BLaER1 (cell line): Measurements from ENCODE around the gene ADAP1.

Experiments
- H3K27ac ChIP-seq: shearing (Covaris generic); formaldehyde crosslinking; 2 replicates; pipeline ENCODE4 v1.8.1; 2022
- H3K27me3 ChIP-seq: shearing (Covaris generic); formaldehyde crosslinking; 2 replicates; pipeline ENCODE4 v1.8.1; 2022
- H3K36me3 ChIP-seq: shearing (Covaris generic); formaldehyde crosslinking; 2 replicates; pipeline ENCODE4 v1.8.1; 2022
- H3K4me1 ChIP-seq: shearing (Covaris generic); formaldehyde crosslinking; 2 replicates; pipeline ENCODE4 v1.8.1; 2022
- H3K4me2 ChIP-seq: shearing (Covaris generic); formaldehyde crosslinking; 2 replicates; pipeline ENCODE4 v1.8.1; 2022
- H3K4me3 ChIP-seq: shearing (Covaris generic); formaldehyde crosslinking; 2 replicates; pipeline ENCODE4 v1.8.1; 2022
- H3K9ac ChIP-seq: shearing (Covaris generic); formaldehyde crosslinking; 2 replicates; pipeline ENCODE4 v1.8.1; 2022
- H3K9me3 ChIP-seq: shearing (Covaris generic); formaldehyde crosslinking; 2 replicates; pipeline ENCODE4 v1.8.1; 2022
- H4K20me1 ChIP-seq: shearing (Covaris generic); formaldehyde crosslinking; 2 replicates; pipeline ENCODE4 v1.8.1; 2022
- Cebpa-rat ChIP-seq: shearing (Covaris generic); IDR thresholded peaks from 2 replicates; pipeline ENCODE4 v1.8.1; 2022

Gene ADAP1

DNA sequence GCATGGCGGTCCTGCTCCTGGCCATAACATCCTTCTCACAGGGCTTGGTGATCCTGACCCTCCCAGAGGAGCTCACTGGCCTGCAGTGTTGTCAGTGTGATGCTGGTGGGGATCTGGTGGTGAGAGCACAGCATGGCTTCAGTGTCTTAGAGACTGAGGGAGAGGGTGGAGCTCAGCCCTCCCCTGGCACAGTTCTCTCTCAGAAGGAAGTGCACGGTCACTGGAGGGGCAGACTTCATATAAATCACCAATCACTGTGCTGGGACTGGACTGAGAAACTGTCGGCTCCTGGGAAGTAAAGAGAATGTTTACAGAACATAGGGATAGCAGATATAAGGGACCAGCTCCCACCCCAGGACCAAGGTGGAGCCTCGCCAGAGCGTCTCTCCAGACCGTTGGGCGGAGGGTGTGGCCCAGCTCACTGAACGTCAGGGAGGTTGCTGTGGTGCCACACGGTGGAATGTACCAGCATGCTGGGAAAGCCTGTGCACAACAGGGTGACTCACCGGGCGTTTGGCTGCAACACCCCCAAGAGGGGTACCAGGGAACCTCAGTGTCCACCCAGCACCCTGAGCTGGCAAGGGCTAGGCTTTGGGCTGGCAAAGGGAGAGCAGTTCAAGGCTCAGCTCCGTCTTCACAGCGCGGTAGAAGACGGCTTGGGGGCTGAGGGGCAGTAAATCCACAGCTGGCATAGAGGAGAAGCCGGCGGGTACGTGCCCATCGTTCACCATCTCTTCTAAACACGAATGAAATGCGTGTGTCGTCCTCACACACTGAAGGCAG, 86.9 kb downstream of the ADAP1 start:
- Histone ChIP-seq H3K27ac (no peak overlapping the region), H4K20me1 (peaks cover 11% of the 10 kb centered on the region; the same call in 1 of the 2 replicates)
- no peak for TF ChIP-seq Cebpa-rat

DNA sequence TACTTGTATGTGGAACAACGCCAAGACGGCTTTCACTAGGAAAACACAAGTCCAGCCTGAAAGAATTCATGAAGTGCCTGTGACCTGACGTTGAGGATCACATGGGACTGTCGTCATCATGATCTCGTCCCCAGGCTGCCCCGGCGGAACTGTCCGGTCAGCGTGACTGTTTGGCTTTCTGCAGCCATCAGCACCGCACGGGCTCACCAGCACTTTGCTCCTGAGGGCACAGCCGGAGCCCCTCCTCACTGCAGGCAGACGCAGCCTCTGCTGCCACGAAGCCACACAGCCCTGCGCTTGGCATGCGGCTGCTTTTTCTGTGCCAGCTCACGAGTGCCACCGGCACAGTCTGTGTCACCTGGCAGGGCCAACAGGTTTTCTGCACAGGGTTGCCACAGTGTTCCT, 87.5 kb downstream of the ADAP1 start:
- Histone ChIP-seq H3K27ac (no peak overlapping the region), H3K9ac (no peak overlapping the region), H3K9me3 (no peaks in the 10 kb centered on the region)

More for the DNA sequence above, 86.9 kb downstream of the ADAP1 start:
- Histone ChIP-seq H3K4me3 (no peak overlapping the region), H3K4me2 (no peak overlapping the region), H3K36me3 (peaks cover 92% of the 10 kb centered on the region), H3K4me1 (no peaks in the 10 kb centered on the region), H3K9me3 (no peaks in the 10 kb centered on the region), H3K9ac (no peak overlapping the region), H3K27me3 (no peaks in the 10 kb centered on the region)

DNA sequence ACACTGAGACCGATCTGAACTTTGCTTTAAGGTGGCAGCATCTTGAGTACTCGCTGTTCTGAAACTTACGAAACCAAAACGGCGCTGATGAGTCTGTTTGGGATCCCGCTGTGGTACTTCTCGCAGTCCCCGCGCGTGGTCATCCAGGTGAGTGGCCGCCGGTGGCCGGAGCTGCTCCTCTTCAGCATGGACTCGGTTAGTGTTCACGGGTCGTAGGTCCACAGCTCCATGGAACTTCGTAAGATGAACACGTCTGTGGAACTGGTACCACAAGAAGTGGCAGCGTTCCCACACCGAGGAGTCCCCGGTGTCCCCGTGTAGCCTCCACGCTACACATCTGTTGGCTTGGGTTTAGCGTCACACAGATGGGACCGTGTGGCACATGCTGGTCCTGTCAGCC, 88.6 kb downstream of the ADAP1 start:
- no peak overlapping the region for H3K4me2 ChIP-seq
- H3K27me3 ChIP-seq = no peaks in the 10 kb centered on the region
- H3K36me3 ChIP-seq = peaks cover 92% of the 10 kb centered on the region
- H3K9ac ChIP-seq = no peak overlapping the region
- H3K4me3 ChIP-seq = no peak overlapping the region
- H3K9me3 ChIP-seq = no peaks in the 10 kb centered on the region
- no peaks in the 10 kb centered on the region for H3K4me1 ChIP-seq
- no peak for TF ChIP-seq Cebpa-rat
- peaks cover 11% of the 10 kb centered on the region; the same call in 1 of the 2 replicates for H4K20me1 ChIP-seq
- no peak overlapping the region for H3K27ac ChIP-seq

More for the DNA sequence above, 87.5 kb downstream of the ADAP1 start:
- Histone ChIP-seq H3K4me2 (no peak overlapping the region), H3K36me3 (peaks cover 92% of the 10 kb centered on the region), H4K20me1 (peaks cover 11% of the 10 kb centered on the region; the same call in 1 of the 2 replicates), H3K27me3 (no peaks in the 10 kb centered on the region), H3K4me3 (no peak overlapping the region), H3K4me1 (no peaks in the 10 kb centered on the region)
- no peak for TF ChIP-seq Cebpa-rat

DNA sequence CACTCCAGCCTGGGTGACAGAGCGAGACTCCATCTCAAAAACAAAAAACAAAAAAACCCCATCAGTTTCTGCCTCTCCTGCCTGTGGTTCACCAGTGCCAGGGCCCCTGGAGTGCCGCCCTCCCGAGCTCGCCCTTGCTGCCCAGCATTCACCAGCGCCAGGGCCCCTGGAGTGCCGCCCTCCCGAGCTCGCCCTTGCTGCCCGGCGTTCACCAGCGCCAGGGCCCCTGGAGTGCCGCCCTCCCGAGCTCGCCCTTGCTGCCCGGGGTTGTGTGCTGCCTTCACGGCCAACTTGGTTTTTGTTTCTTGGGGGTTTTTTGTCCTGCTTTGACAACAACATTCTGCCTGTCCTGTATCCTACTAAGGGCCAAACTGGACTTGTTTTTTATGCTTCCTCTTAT, 91.4 kb downstream of the ADAP1 start:
- Histone ChIP-seq H3K27ac (no peak overlapping the region), H3K4me2 (no peak overlapping the region), H3K9me3 (no peaks in the 10 kb centered on the region), H3K4me3 (no peak overlapping the region), H3K27me3 (no peaks in the 10 kb centered on the region), H4K20me1 (peaks cover 10% of the 10 kb centered on the region; the same call in 1 of the 2 replicates), H3K9ac (no peak overlapping the region), H3K36me3 (peaks cover 94% of the 10 kb centered on the region), H3K4me1 (no peaks in the 10 kb centered on the region)
- TF ChIP-seq Cebpa-rat = no peak

DNA sequence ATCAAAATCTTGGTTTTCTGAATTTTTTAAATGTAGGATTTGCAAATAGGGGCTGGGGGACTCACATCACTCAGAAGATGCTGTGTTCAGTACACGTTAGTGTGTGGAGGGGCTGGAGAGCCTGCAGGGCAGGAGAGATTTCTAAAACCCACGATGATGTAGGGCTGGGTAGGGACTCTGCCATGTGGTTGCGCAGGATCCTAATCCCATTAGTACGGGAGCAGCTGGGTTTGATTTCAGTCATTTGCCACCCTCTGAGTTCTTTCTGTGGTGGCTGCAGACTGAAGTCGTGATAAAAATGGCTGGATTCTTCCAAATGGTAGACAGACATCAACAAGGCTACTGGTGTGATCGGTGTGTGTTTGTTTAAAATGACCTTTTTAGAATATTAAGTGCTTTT, 92.3 kb downstream of the ADAP1 start:
- Histone ChIP-seq H3K9ac (no peak overlapping the region), H4K20me1 (0 out of 2 replicates have a peak, but pooled peaks cover under 1% of the 10 kb centered on the region), H3K4me1 (no peaks in the 10 kb centered on the region), H3K9me3 (no peaks in the 10 kb centered on the region), H3K4me3 (no peak overlapping the region), H3K27ac (no peak overlapping the region), H3K27me3 (no peaks in the 10 kb centered on the region), H3K36me3 (peaks cover 94% of the 10 kb centered on the region), H3K4me2 (no peak overlapping the region)
- TF ChIP-seq Cebpa-rat = no peak

DNA sequence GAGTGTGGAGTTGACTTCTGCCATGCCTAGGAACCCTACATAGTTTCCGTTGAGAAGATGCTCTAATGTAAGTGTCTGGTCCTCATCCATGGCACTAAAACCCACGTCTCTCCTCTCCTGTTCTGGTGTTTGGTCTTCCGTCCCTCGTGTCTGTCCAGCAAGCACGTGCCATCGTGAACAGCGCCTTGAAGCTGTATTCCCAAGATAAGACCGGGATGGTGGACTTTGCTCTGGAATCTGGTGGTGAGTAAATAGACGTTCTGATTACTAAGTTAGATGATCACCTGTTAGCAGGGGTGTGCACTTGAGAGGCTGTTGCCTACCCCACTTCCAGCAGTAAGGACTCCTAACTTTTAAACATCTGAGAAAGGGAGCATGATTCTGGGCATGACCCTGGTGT, 93.3 kb downstream of the ADAP1 start:
- no peak overlapping the region for H3K9ac ChIP-seq
- peaks cover 98% of the 10 kb centered on the region for H3K36me3 ChIP-seq
- no peak overlapping the region for H3K27ac ChIP-seq
- H3K4me3 ChIP-seq = no peak overlapping the region
- no peaks in the 10 kb centered on the region for H3K4me1 ChIP-seq
- no peaks in the 10 kb centered on the region for H3K27me3 ChIP-seq
- no peak for TF ChIP-seq Cebpa-rat
- no peaks in the 10 kb centered on the region for H3K9me3 ChIP-seq
- H3K4me2 ChIP-seq = no peak overlapping the region
- no peaks in the 10 kb centered on the region for H4K20me1 ChIP-seq

DNA sequence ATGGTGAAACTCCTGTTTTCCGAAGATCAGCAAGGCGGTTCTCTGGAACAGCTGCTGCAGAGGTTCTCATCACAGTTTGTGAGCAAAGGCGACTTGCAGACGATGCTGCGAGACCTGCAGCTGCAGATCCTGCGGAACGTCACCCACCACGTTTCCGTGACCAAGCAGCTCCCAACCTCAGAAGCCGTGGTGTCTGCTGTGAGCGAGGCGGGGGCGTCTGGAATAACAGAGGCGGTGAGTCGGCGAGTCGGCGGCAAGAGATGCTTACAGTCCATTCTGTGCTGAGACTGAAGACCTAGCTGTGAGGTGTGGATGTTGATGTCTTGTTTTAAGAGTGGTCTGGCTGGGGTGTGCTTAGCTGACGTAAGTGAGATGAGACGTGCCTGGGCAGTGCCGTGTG, 94.3 kb downstream of the ADAP1 start:
- no peaks in the 10 kb centered on the region for H3K27me3 ChIP-seq
- no peak for TF ChIP-seq Cebpa-rat
- peaks cover 98% of the 10 kb centered on the region for H3K36me3 ChIP-seq
- H3K4me2 ChIP-seq = no peak overlapping the region
- no peaks in the 10 kb centered on the region for H3K9me3 ChIP-seq
- no peak overlapping the region for H3K9ac ChIP-seq
- H3K27ac ChIP-seq = no peak overlapping the region
- no peak overlapping the region for H3K4me3 ChIP-seq
- no peaks in the 10 kb centered on the region for H3K4me1 ChIP-seq
- H4K20me1 ChIP-seq = no peaks in the 10 kb centered on the region

DNA sequence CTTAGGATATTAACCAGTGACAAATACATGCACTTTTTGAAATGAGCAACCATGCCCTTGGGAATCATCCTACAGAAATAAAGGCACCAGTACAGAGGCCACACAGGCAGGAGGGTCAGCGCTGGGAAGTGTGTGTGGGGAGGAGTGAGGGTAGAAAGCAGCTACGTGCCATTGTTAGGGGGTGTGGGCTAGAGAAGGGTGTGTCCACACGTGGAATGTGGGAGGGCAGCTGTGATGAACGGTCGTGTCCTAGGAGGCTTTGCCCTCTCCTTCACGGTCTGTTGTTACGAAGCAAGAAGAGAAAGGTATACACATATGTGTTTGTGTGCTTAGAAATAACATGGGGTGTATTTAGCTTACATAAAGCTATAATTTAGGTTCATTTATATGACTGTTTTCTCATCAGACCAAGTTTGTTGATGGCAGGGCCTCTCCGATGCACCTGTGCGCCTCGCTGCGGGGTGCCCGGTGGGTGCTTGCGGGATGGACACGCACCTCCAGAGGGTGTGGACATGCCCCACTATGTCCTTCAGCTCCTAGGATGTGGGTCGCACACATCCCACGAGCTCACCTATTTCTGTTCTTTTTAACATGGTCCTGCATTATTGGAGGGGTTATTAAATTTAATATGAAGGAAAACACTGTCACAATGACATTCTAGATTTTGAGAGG, 95.0 kb downstream of the ADAP1 start:
- H3K4me2 ChIP-seq = no peak overlapping the region
- no peaks in the 10 kb centered on the region for H3K9me3 ChIP-seq
- TF ChIP-seq Cebpa-rat = no peak
- no peaks in the 10 kb centered on the region for H4K20me1 ChIP-seq
- H3K27ac ChIP-seq = no peak overlapping the region
- no peaks in the 10 kb centered on the region for H3K27me3 ChIP-seq
- no peak overlapping the region for H3K4me3 ChIP-seq
- no peak overlapping the region for H3K9ac ChIP-seq
- peaks cover 98% of the 10 kb centered on the region for H3K36me3 ChIP-seq
- H3K4me1 ChIP-seq = no peaks in the 10 kb centered on the region

DNA sequence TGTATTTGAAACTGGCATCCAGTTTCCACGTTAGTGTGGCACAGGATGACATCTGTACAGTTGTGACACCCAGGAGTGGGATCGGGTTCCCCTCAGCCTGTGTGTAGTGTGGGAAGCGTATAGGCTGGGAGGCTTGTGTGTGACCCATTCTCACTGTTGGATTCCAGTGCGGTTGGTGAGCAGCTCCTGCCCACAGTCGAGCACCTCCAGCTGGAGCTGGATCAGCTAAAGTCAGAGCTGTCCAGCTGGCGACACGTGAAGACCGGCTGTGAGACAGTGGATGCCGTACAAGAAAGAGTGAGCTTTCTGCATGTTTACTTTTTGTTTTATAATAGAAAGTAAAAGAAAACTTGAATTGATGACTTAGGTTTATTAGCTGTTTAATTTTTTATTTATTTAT, 96.8 kb downstream of the ADAP1 start:
- Histone ChIP-seq H3K4me2 (no peak overlapping the region), H3K36me3 (peaks cover 100% of the 10 kb centered on the region), H3K9ac (0 out of 2 replicates have a peak overlapping the region, but pooled peaks have one; percentile 4), H3K9me3 (no peaks in the 10 kb centered on the region), H4K20me1 (peaks cover 1% of the 10 kb centered on the region; the same call in 1 of the 2 replicates), H3K4me3 (no peak overlapping the region), H3K4me1 (no peaks in the 10 kb centered on the region), H3K27ac (no peak overlapping the region), H3K27me3 (no peaks in the 10 kb centered on the region)
- no peak for TF ChIP-seq Cebpa-rat

DNA sequence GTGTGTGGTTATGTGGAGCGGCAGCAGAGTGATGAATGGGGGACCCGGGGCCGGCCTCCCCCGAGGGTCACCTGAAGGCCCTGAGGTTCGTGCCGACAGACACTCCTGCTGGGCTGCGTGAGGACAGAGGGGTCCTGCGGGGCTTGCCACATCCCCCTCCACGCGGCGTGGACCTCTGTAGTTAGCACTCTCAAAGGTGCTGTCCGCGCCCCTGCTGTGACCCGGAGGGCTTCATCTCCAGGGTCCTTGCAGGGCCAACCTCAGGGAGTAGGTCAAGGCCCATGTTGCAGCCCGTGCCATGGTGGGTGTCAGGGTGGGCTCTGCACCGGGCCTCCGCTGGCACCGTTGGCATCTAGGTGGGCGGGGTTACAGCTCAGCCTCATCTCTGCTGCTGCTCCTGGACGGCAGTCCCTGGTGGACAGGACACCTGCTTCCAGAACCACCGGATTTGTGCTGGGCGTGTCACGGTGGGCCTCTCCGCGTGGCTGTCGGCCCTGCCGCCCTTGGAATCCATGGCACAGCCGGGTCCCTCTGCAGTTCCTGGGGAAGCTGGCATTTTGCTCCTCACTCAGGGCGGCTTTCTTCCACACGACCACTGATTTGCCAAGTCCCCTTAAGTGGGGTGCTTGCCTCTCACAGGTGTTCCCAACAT, 97.9 kb downstream of the ADAP1 start:
- Histone ChIP-seq H3K27ac (no peak overlapping the region), H3K9me3 (no peaks in the 10 kb centered on the region), H3K4me2 (no peak overlapping the region), H3K36me3 (peaks cover 100% of the 10 kb centered on the region), H3K4me1 (no peaks in the 10 kb centered on the region), H3K27me3 (no peaks in the 10 kb centered on the region), H3K9ac (no peak overlapping the region), H4K20me1 (peaks cover 12% of the 10 kb centered on the region; the same call in 1 of the 2 replicates), H3K4me3 (no peak overlapping the region)
- TF ChIP-seq Cebpa-rat = no peak
